ENCODE data around the gene GALNT7. TPM values are rescaled to one million over a fixed set of nuclear protein-coding genes. Genes with fewer than 3 reads are reported as not detected.

Gene GALNT7
- total RNA-seq, 1 donor from 2014 or later = 6.1 TPM

DNA sequence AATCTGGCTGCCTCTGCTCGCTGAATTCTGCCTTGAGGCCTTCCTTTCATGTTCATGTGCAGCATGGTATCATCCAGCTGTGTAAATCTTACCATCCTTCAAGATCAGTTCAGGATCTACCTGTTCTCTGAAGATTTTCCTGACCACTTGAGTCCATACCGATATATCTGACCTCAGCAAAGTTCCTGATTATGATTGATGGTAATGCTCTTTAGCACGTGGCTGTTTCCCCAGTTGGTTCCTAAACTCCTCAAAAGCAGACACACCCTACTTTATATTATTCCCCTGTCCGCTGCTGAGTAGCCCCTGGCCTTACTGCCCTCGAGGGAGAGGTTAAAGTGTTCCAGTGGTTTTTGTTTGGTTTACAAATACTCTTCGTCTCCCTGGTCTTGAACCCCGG is 20.0 kb downstream of the GALNT7 start:
- intact Hi-C loops (cut with micrococcal nuclease) = no loop called here
- H3K36me3 ChIP-seq = no peaks in the 10 kb centered on the region
- TF ChIP-seq, protein P1, sequence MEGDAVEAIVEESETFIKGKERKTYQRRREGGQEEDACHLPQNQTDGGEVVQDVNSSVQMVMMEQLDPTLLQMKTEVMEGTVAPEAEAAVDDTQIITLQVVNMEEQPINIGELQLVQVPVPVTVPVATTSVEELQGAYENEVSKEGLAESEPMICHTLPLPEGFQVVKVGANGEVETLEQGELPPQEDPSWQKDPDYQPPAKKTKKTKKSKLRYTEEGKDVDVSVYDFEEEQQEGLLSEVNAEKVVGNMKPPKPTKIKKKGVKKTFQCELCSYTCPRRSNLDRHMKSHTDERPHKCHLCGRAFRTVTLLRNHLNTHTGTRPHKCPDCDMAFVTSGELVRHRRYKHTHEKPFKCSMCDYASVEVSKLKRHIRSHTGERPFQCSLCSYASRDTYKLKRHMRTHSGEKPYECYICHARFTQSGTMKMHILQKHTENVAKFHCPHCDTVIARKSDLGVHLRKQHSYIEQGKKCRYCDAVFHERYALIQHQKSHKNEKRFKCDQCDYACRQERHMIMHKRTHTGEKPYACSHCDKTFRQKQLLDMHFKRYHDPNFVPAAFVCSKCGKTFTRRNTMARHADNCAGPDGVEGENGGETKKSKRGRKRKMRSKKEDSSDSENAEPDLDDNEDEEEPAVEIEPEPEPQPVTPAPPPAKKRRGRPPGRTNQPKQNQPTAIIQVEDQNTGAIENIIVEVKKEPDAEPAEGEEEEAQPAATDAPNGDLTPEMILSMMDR (IDR thresholded peaks at IDR 0.05; ENCODE audit: borderline replicate concordance) = no peak
- H3K4me1 ChIP-seq = peaks cover 10% of the 10 kb centered on the region
- DNase-seq = no peak
- no peak overlapping the region for H3K27ac ChIP-seq (replicated peaks)
- H3K27me3 ChIP-seq (ENCODE audit: low read depth) = no peaks in the 10 kb centered on the region
- H3K4me3 ChIP-seq = no peak overlapping the region
- no peaks in the 10 kb centered on the region for H3K9me3 ChIP-seq (replicated peaks)

DNA sequence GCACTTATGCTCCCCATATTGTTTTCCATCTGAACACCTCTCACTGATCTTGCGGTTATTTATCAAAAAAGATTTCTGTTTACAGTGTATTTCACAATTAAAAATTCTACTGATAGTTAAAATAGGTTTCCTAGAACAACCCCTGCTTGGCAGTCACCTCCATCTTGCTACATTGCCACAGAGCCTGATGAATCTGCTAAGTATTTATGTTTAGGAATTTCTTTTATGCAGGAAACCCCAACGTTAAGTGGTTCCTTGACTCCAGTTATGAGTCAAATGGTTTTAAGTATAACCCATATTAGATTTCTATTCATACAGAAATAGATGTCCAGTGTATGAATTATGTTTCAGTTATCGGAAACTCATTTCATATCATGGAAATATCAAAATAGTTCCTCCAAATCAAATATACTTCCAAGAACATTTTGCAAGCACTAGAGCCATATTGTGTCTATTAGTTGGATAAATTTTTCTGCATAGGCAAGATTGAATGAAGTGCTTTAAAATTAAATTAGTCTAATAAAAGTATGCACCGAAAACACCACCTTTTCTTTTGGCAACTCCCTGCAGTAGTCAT is 20.6 kb downstream of the GALNT7 start:
- TF ChIP-seq, protein P1 (IDR thresholded peaks at IDR 0.05; ENCODE audit: borderline replicate concordance) = no peak
- DNase-seq = no peak
- Histone ChIP-seq H3K9me3 (replicated peaks) (no peaks in the 10 kb centered on the region), H3K4me3 (no peak overlapping the region), H3K27me3 (ENCODE audit: low read depth) (no peaks in the 10 kb centered on the region), H3K27ac (replicated peaks) (no peak overlapping the region), H3K36me3 (no peaks in the 10 kb centered on the region), H3K4me1 (peaks cover 10% of the 10 kb centered on the region)
- intact Hi-C loops (cut with micrococcal nuclease) = no loop called here

DNA sequence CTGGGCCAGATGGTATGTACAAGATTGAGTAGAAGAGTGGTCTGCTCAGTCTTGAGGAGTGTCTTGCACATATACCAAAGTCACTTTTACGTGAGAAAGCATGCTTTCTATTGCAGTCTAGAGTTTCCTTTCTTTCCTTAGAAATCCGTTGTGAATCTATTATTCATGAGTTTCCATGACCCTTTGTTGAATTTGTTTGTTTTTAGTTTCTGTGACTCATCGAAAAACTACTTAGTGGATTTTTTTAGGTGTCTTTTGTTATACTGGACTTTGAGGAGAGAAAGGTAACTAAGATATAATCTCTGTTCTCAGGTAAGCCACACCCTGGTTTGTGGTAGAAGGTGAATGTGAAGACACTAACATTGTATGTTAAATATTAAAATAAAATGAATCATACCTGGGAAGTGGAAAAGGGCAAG is 23.0 kb downstream of the GALNT7 start:
- TF ChIP-seq, protein P1 (IDR thresholded peaks at IDR 0.05; ENCODE audit: borderline replicate concordance) = no peak
- no peaks in the 10 kb centered on the region for H3K9me3 ChIP-seq (replicated peaks)
- no peak overlapping the region for H3K27ac ChIP-seq (replicated peaks)
- intact Hi-C loops (cut with micrococcal nuclease) = no loop called here
- no peaks in the 10 kb centered on the region for H3K27me3 ChIP-seq (ENCODE audit: low read depth)
- H3K4me3 ChIP-seq = no peak overlapping the region
- no peaks in the 10 kb centered on the region for H3K4me1 ChIP-seq
- no peaks in the 10 kb centered on the region for H3K36me3 ChIP-seq
- DNase-seq = no peak

- intact Hi-C loops (cut with micrococcal nuclease) = no loop called here
- DNase-seq = no peak
- Histone ChIP-seq H3K4me3 (no peak overlapping the region), H3K27me3 (ENCODE audit: low read depth) (no peaks in the 10 kb centered on the region), H3K9me3 (replicated peaks) (no peaks in the 10 kb centered on the region), H3K27ac (replicated peaks) (no peak overlapping the region), H3K36me3 (no peaks in the 10 kb centered on the region), H3K4me1 (no peaks in the 10 kb centered on the region)
- TF ChIP-seq, protein P1 (IDR thresholded peaks at IDR 0.05; ENCODE audit: borderline replicate concordance) = no peak
These were observed 24.0 kb downstream of the GALNT7 start for GRCh38 chr4:173192375-173193162.

- H3K27ac ChIP-seq (replicated peaks) = no peak overlapping the region
- no peaks in the 10 kb centered on the region for H3K4me1 ChIP-seq
- no peak overlapping the region for H3K4me3 ChIP-seq
- TF ChIP-seq, protein P1 (IDR thresholded peaks at IDR 0.05; ENCODE audit: borderline replicate concordance) = no peak
- no peak for DNase-seq
- H3K9me3 ChIP-seq (replicated peaks) = no peaks in the 10 kb centered on the region
- H3K36me3 ChIP-seq = no peaks in the 10 kb centered on the region
- H3K27me3 ChIP-seq (ENCODE audit: low read depth) = no peaks in the 10 kb centered on the region
- intact Hi-C loops (cut with micrococcal nuclease) = no loop called here
These were observed 25.5 kb downstream of the GALNT7 start for GRCh38 chr4:173194157-173194556.
